ENCODE results near the gene MT1X.
"Not testable (repeated sequence)": the region's sequence is repeated elsewhere in the genome, so short reads cannot be mapped to it uniquely, and the experiment has no call there.

The MT1X gene

GRCh38 chr16:56657555-56658326 lies 24.5 kb upstream of the MT1X start, which contains the start of gene MT1F:
Gene MT1F, plus strand, starts transcription at chr16:56657959. Its CDS starts 100 bp downstream, at chr16:56658059.
- DNase-seq, result peak; percentile 58

- DNase-seq, result no peak
These were observed 23.9 kb upstream of the MT1X start for GRCh38 chr16:56658327-56658875.

GRCh38 chr16:56662357-56663354 lies 19.6 kb upstream of the MT1X start:
- DNase-seq, result no peak

- no peak for DNase-seq
These were observed 17.8 kb upstream of the MT1X start for GRCh38 chr16:56664506-56664905.

- DNase-seq, result not testable (repeated sequence)
These were observed 16.7 kb upstream of the MT1X start for GRCh38 chr16:56665286-56666261.

GRCh38 chr16:56667581-56668571 lies 14.4 kb upstream of the MT1X start, which contains the start of gene MT1G:
Gene MT1G, minus strand, starts transcription at chr16:56668065. Its CDS starts 72 bp downstream, at chr16:56667993.
- no peak for DNase-seq

GRCh38 chr16:56669005-56669839 lies 13.0 kb upstream of the MT1X start, which contains the start of gene MT1H:
Gene MT1H, plus strand, starts transcription at chr16:56669814. Its CDS starts 71 bp downstream, at chr16:56669885.
- DNase-seq, result no peak

GRCh38 chr16:56669840-56670619 lies 12.2 kb upstream of the MT1X start:
- DNase-seq, result no peak

GRCh38 chr16:56670620-56670934 lies 11.7 kb upstream of the MT1X start:
- DNase-seq, result no peak

- not testable (repeated sequence) for DNase-seq
These were observed 10.6 kb upstream of the MT1X start for GRCh38 chr16:56671691-56672090.

- DNase-seq, result not testable (repeated sequence)
These were observed 10.1 kb upstream of the MT1X start for GRCh38 chr16:56672171-56672570.

- no peak for DNase-seq
These were observed 9.3 kb upstream of the MT1X start for GRCh38 chr16:56672761-56673536.

- DNase-seq, result no peak
These were observed 8.3 kb upstream of the MT1X start for GRCh38 chr16:56673921-56674320.

- not testable (repeated sequence) for DNase-seq
These were observed 7.7 kb upstream of the MT1X start for GRCh38 chr16:56674570-56674969.

- peak; percentile 42 for DNase-seq
These were observed 6.5 kb upstream of the MT1X start for GRCh38 chr16:56675685-56676210.

- DNase-seq, result no peak
These were observed 4.8 kb upstream of the MT1X start for GRCh38 chr16:56677474-56677873.

- no peak for DNase-seq
These were observed 3.1 kb upstream of the MT1X start for GRCh38 chr16:56679078-56679730.
